Parathyroid adenoma (tissue), 2 donors: ENCODE results near the gene NFIX.

Source experiments
- H2AFZ ChIP-seq: fragments of 300-600 bp; sonication (generic); one replicate; pipeline ENCODE4 v1.7.0; 2017; ENCODE audit warnings: antibody characterized with exemption, mild to moderate bottlenecking
- H3K27ac ChIP-seq: fragments of 300-600 bp; sonication (generic); one replicate; pipeline ENCODE4 v1.7.0; 2017
- H3K27me3 ChIP-seq: fragments of 300-600 bp; sonication (generic); one replicate; pipeline ENCODE4 v1.7.0; 2017; ENCODE audit warnings: low read length; ENCODE audit not compliant: control insufficient read depth, insufficient read depth
- H3K36me3 ChIP-seq: fragments of 300-600 bp; sonication (generic); one replicate; pipeline ENCODE4 v1.7.0; 2017; ENCODE audit warnings: low read length; ENCODE audit not compliant: control insufficient read depth, insufficient read depth
- H3K4me1 ChIP-seq: fragments of 300-600 bp; sonication (generic); one replicate; pipeline ENCODE4 v1.7.0; 2017; ENCODE audit warnings: control low read depth
- H3K4me2 ChIP-seq: fragments of 300-600 bp; sonication (generic); one replicate; pipeline ENCODE4 v1.7.0; 2017; ENCODE audit warnings: low read length
- H3K4me3 ChIP-seq: fragments of 300-600 bp; sonication (generic); one replicate; pipeline ENCODE4 v1.7.0; 2017; ENCODE audit warnings: low read depth, low read length
- H3K79me2 ChIP-seq: fragments of 300-600 bp; sonication (generic); one replicate; pipeline ENCODE4 v1.7.0; 2017; ENCODE audit warnings: control low read depth
- H3K9ac ChIP-seq: fragments of 300-600 bp; sonication (generic); one replicate; pipeline ENCODE4 v1.7.0; 2017; ENCODE audit warnings: mild to moderate bottlenecking
- H3K9me3 ChIP-seq: fragments of 300-600 bp; sonication (generic); one replicate; pipeline ENCODE4 v1.7.0; 2017; ENCODE audit warnings: low read length; ENCODE audit not compliant: control insufficient read depth
- CTCF ChIP-seq: fragments of 300-600 bp; sonication (generic); IDR thresholded peaks from one replicate; pipeline ENCODE4 v1.7.0; 2017; ENCODE audit warnings: antibody characterized with exemption, mild to moderate bottlenecking
- donor health status: primary hyperparathyroidism.

NFIX gene

GRCh38 chr19:13092606-13093235 is 97.4 kb downstream of the NFIX start:
- Histone ChIP-seq H3K27ac (no peak overlapping the region), H3K9me3 (no peaks in the 10 kb centered on the region), H3K9ac (no peak overlapping the region), H3K36me3 (no peaks in the 10 kb centered on the region), H3K4me1 (no peaks in the 10 kb centered on the region), H3K27me3 (no peaks in the 10 kb centered on the region), H3K79me2 (no peaks in the 10 kb centered on the region), H2AFZ (no peak overlapping the region), H3K4me3 (no peak overlapping the region), H3K4me2 (no peak overlapping the region)
- TF ChIP-seq CTCF = no peak

- H3K9ac ChIP-seq = no peak overlapping the region
- peak; percentile 93 for TF ChIP-seq CTCF
- no peak overlapping the region for H2AFZ ChIP-seq
- no peak overlapping the region for H3K27ac ChIP-seq
- no peaks in the 10 kb centered on the region for H3K4me1 ChIP-seq
- H3K4me3 ChIP-seq = no peak overlapping the region
- H3K4me2 ChIP-seq = no peak overlapping the region
- no peaks in the 10 kb centered on the region for H3K9me3 ChIP-seq
- no peaks in the 10 kb centered on the region for H3K27me3 ChIP-seq
- H3K79me2 ChIP-seq = no peaks in the 10 kb centered on the region
- no peaks in the 10 kb centered on the region for H3K36me3 ChIP-seq
These were observed 98.3 kb downstream of the NFIX start for GRCh38 chr19:13093407-13094105.

GRCh38 chr19:13094106-13094504 is 98.8 kb downstream of the NFIX start:
- Histone ChIP-seq H3K79me2 (no peaks in the 10 kb centered on the region), H3K4me2 (no peak overlapping the region), H3K27me3 (no peaks in the 10 kb centered on the region), H3K4me1 (no peaks in the 10 kb centered on the region), H3K9ac (no peak overlapping the region), H3K36me3 (no peaks in the 10 kb centered on the region), H3K4me3 (no peak overlapping the region), H3K9me3 (no peaks in the 10 kb centered on the region), H3K27ac (no peak overlapping the region), H2AFZ (no peak overlapping the region)
- TF ChIP-seq CTCF = no peak

- H3K79me2 ChIP-seq = no peaks in the 10 kb centered on the region
- H3K36me3 ChIP-seq = no peaks in the 10 kb centered on the region
- no peak overlapping the region for H3K9ac ChIP-seq
- H3K27me3 ChIP-seq = no peaks in the 10 kb centered on the region
- no peak for TF ChIP-seq CTCF
- H3K4me1 ChIP-seq = no peaks in the 10 kb centered on the region
- no peaks in the 10 kb centered on the region for H3K9me3 ChIP-seq
- no peak overlapping the region for H2AFZ ChIP-seq
- H3K27ac ChIP-seq = no peak overlapping the region
- H3K4me3 ChIP-seq = no peak overlapping the region
- no peak overlapping the region for H3K4me2 ChIP-seq
These were observed 99.6 kb downstream of the NFIX start for GRCh38 chr19:13094771-13095392.
